Endothelial cell of umbilical vein (primary cell): ENCODE data around the gene C6orf89. TPM values are rescaled to one million over a fixed set of nuclear protein-coding genes. Genes with fewer than 3 reads are reported as not detected.

Experiments used
- BruUV-seq: library from RNA; stranded (reverse); fragments of 400-500 nt; replicated peaks from 2 replicates; lab custom pipeline; 2021; lab: Mats Ljungman, UMichigan
- CTCF ChIA-PET: fragments of 300-600, 350-600 bp; sonication (Branson Sonifier 250); formaldehyde crosslinking; loops from one replicate; lab custom pipeline; 2021; ENCODE audit warnings: antibody characterized with exemption, inconsistent platforms; lab: Charles Lee
- POLR2A ChIA-PET: fragments of 300-600, 350-600 bp; sonication (Branson Sonifier 250); formaldehyde crosslinking; loops from one replicate; lab custom pipeline; 2021; ENCODE audit warnings: antibody characterized with exemption, inconsistent platforms; lab: Charles Lee
- DNase-seq: peaks from one replicate; pipeline ENCODE4 v3.0.0-alpha.2; 2011; ENCODE audit warnings: low read depth, low spot score
- FAIRE-seq: peaks from 2 replicates; lab custom pipeline; 2011; peaks lifted over from hg19 to GRCh38; lab: Jason Lieb, UNC
- H2AFZ ChIP-seq: 2 replicates; pipeline ENCODE4 v1.6.0; 2012; ENCODE audit warnings: low read depth, low read length, control low read depth, inconsistent platforms
- H3K27ac ChIP-seq: 2 replicates; pipeline ENCODE4 v1.5.1; 2011; ENCODE audit warnings: low read depth, mild to moderate bottlenecking, control low read depth, low read length, moderate library complexity; ENCODE audit not compliant: insufficient read depth
- H3K27me3 ChIP-seq, 2 experiments: 2 replicates each; pipeline versions ENCODE4 v1.6.0 to v1.6.1; 2011; ENCODE audit warnings: low read length in 2 of 2, mixed read lengths in 1 of 2; ENCODE audit not compliant: control insufficient read depth in 2 of 2, insufficient read depth in 2 of 2
- H3K36me3 ChIP-seq, 2 experiments: 2 replicates in 1 of 2; 3 replicates in 1 of 2; pipeline ENCODE4 v1.5.1; 2011; ENCODE audit warnings: low read length in 2 of 2, mild to moderate bottlenecking in 1 of 2, moderate library complexity in 1 of 2; ENCODE audit not compliant: control insufficient read depth in 2 of 2, insufficient read depth in 2 of 2; ENCODE audit errors: extremely low read depth in 1 of 2
- H3K4me1 ChIP-seq: 3 replicates; pipeline ENCODE4 v1.5.1; 2011; ENCODE audit warnings: mild to moderate bottlenecking, low read length; ENCODE audit not compliant: control insufficient read depth, insufficient read depth; ENCODE audit errors: extremely low read depth
- H3K4me2 ChIP-seq: 2 replicates; pipeline ENCODE4 v1.6.1; 2011; ENCODE audit warnings: low read length, control low read depth, mixed read lengths; ENCODE audit not compliant: insufficient read depth
- H3K4me3 ChIP-seq, 3 experiments: fragments of 200-600 bp in 1 of 3; sonication (generic), shearing (Covaris generic) in 1 of 3; replicated peaks in 1 of 3; 2 replicates each; pipeline ENCODE4 v1.5.1; 2011 to 2016; ENCODE audit warnings: control low read depth in 3 of 3, low read length in 3 of 3, mild to moderate bottlenecking in 2 of 3, inconsistent platforms in 1 of 3, low read depth in 1 of 3, moderate library complexity in 1 of 3; ENCODE audit not compliant: insufficient read depth in 1 of 3
- H3K79me2 ChIP-seq: 2 replicates; pipeline ENCODE4 v1.6.0; 2012; ENCODE audit warnings: low read length, inconsistent platforms; ENCODE audit not compliant: control insufficient read depth, insufficient read depth
- H3K9ac ChIP-seq: replicated peaks from 2 replicates; pipeline ENCODE3; 2011; ENCODE audit warnings: low read length, control low read depth; ENCODE audit not compliant: insufficient read depth; ENCODE audit errors: extremely low read depth
- H3K9me1 ChIP-seq: replicated peaks from 3 replicates; pipeline ENCODE4 v1.6.0; 2011; ENCODE audit warnings: mild to moderate bottlenecking, low read length; ENCODE audit not compliant: control insufficient read depth, insufficient read depth; ENCODE audit errors: extremely low read depth
- H3K9me3 ChIP-seq: replicated peaks from 2 replicates; pipeline ENCODE4 v1.5.1; 2012; ENCODE audit warnings: low read length, inconsistent platforms; ENCODE audit not compliant: control insufficient read depth, insufficient read depth
- H4K20me1 ChIP-seq: replicated peaks from 2 replicates; pipeline ENCODE3; 2011; ENCODE audit warnings: mild to moderate bottlenecking, low read length; ENCODE audit not compliant: control insufficient read depth, insufficient read depth; ENCODE audit errors: extremely low read depth
- CTCF ChIP-seq, 2 donors: IDR thresholded peaks; 1 replicate in 1 of 2; 2 replicates in 1 of 2; pipeline ENCODE4 v1.5.1; 2011; ENCODE audit warnings: low read length in 2 of 2, mild to moderate bottlenecking in 2 of 2, moderate library complexity in 2 of 2, control low read depth in 1 of 2, inconsistent platforms in 1 of 2, low read depth in 1 of 2; ENCODE audit not compliant: insufficient read depth in 1 of 2; ENCODE audit errors: extremely low read depth in 1 of 2
- EZH2 ChIP-seq: IDR thresholded peaks from 2 replicates; pipeline ENCODE4 v1.6.1; 2012; ENCODE audit warnings: borderline replicate concordance, low read depth, mild to moderate bottlenecking, moderate library complexity, low read length, inconsistent platforms; ENCODE audit not compliant: severe bottlenecking
- FOS ChIP-seq: IDR thresholded peaks from 2 replicates; pipeline ENCODE4 v1.6.1; 2011; ENCODE audit warnings: mild to moderate bottlenecking, low read length, moderate library complexity, borderline replicate concordance; ENCODE audit not compliant: insufficient read depth
- JUN ChIP-seq: IDR thresholded peaks from 2 replicates; pipeline ENCODE4 v1.6.1; 2011; ENCODE audit warnings: borderline replicate concordance, low read depth; ENCODE audit not compliant: insufficient read length, insufficient read depth
- MYC ChIP-seq: IDR thresholded peaks from one replicate; pipeline ENCODE4 v1.6.1; 2011; ENCODE audit warnings: mild to moderate bottlenecking, low read depth, low read length
- POLR2A ChIP-seq: IDR thresholded peaks from 2 replicates; pipeline ENCODE4 v1.6.1; 2012; ENCODE audit warnings: low read depth, mild to moderate bottlenecking, control low read depth, low read length
- POLR2AphosphoS5 ChIP-seq: IDR thresholded peaks from 2 replicates; pipeline ENCODE4 v1.6.1; 2012; ENCODE audit warnings: low read depth, mild to moderate bottlenecking, control low read depth, low read length, moderate library complexity; ENCODE audit not compliant: insufficient read depth
- dilution Hi-C: fragments of 300-500 bp; cut with MboI; formaldehyde crosslinking; loops from one replicate; pipeline ENCODE4 v1.15.0; 2019; ENCODE audit warnings: low sequenced_read_pairs; ENCODE audit not compliant: extremely low pct_ligation_motif_present
- intact Hi-C: fragments of 100-400 bp; cut with micrococcal nuclease; formaldehyde crosslinking; loops from one replicate; pipeline ENCODE4 v1.10.0; 2022
- polyA plus RNA-seq, 4 experiments: library from polyadenylated mRNA; depleted of rRNA in 3 of 4; stranded (reverse) in 3 of 4; unstranded in 1 of 4; fragments of >200 nt; gene quantifications; 2 replicates each; pipeline versions ENCODE4 v1.2.1 to v1.2.3, GENCODE V29; 2011 to 2012; ENCODE audit warnings: missing spikeins in 1 of 4
- total RNA-seq: library from RNA; stranded (reverse); gene quantifications from 2 replicates; pipeline ENCODE4 v1.2.3, GENCODE V29; 2021

The C6orf89 gene
- total and polyA plus RNA-seq, 2 donors (not counting 3 experiments of a cell fraction or from before 2014, with no cell fraction given) = 18.2 to 34.0 TPM

- H3K36me3 ChIP-seq = peaks cover 0 to 2% of the 10 kb centered on the region in 2 experiments
- POLR2A ChIA-PET = no interaction called here
- dilution Hi-C loops = no loop called here
Observed at GRCh38 chr6:36848658-36849441, 36.9 kb upstream of the C6orf89 start.

More at GRCh38 chr6:36848658-36849441, 36.9 kb upstream of the C6orf89 start:
- Histone ChIP-seq H3K9me1 (no peaks in the 10 kb centered on the region), H3K79me2 (no peaks in the 10 kb centered on the region), H3K4me3 (no peak overlapping the region), H3K27me3 (no peaks in the 10 kb centered on the region), H2AFZ (peak overlapping the region; percentile 52), H3K9me3 (no peaks in the 10 kb centered on the region), H4K20me1 (no peaks in the 10 kb centered on the region), H3K27ac (no peak overlapping the region), H3K4me2 (peak overlapping the region; percentile 34), H3K4me1 (peaks cover 29% of the 10 kb centered on the region), H3K9ac (no peak overlapping the region)
- DNase-seq = peak; percentile 48
- intact Hi-C loops = no loop called here
- no TSS peak for BruUV-seq
- TF ChIP-seq MYC (no peak), POLR2AphosphoS5 (no peak), CTCF (IDR thresholded peaks at IDR 0.05; ENCODE audit: extremely low read depth in 1 of 2, insufficient read depth in 1 of 2, low read depth in 1 of 2, low read length in 2 of 2) (no peak), POLR2A (no peak), EZH2 (no peak), JUN (no peak), FOS (no peak)
- peak; percentile 81 for FAIRE-seq
- CTCF ChIA-PET = interaction anchor here (0.8 to 8.7 kb wide), 15 partner anchors 8 to 234 kb away, joined by 3 to 552 read pairs (median 5); partner anchors contain the start of gene MTCH1
